ENCODE results near the gene MFNG. TPM values are rescaled to one million over a fixed set of nuclear protein-coding genes. Genes with fewer than 3 reads are reported as not detected.
A peak's percentile ranks its signal among the peaks of the same experiment; 100 is the strongest.

The MFNG gene
- total RNA-seq, 2 experiments from 2014 or later, result 85.1 to 89.9 TPM

- no peak overlapping the region for H3K27ac Mint-ChIP-seq
- H3K36me3 ChIP-seq (ENCODE audit: insufficient read depth, low read length), result no peaks in the 10 kb centered on the region
- peaks cover 57% of the 10 kb centered on the region for H3K27me3 Mint-ChIP-seq
- peaks cover 29 to 34% of the 10 kb centered on the region in 2 experiments for H3K27me3 ChIP-seq (ENCODE audit: control insufficient read depth in 1 of 2, insufficient read depth in 2 of 2, low read length in 2 of 2)
- POLR2A ChIA-PET, result no interaction called here
- H3K9me3 ChIP-seq (ENCODE audit: control insufficient read depth in 1 of 2, insufficient read depth in 1 of 2, low read length in 2 of 2), result peaks cover 0 to 15% of the 10 kb centered on the region in 2 experiments
- no peak overlapping the region for H3K27ac ChIP-seq (ENCODE audit: low read depth in 1 of 2, low read length in 2 of 2)
- no peak for TF ChIP-seq CTCF (IDR thresholded peaks at IDR 0.05)
- peaks cover 17% of the 10 kb centered on the region for H3K4me1 ChIP-seq (ENCODE audit: insufficient read depth, low read length)
- peak in 2 of 14 experiments; percentile 23 to 47 for DNase-seq
- CTCF ChIA-PET, result no interaction called here
- no peaks in the 10 kb centered on the region for H3K36me3 Mint-ChIP-seq (ENCODE audit: low read depth)
- intact Hi-C loops (cut with DNase I, micrococcal nuclease), result no loop called here
- H3K4me3 Mint-ChIP-seq, result no peak overlapping the region
- ATAC-seq (ENCODE audit: poor library complexity), result no peak
- no peaks in the 10 kb centered on the region for H3K9me3 Mint-ChIP-seq
- no peaks in the 10 kb centered on the region for H3K4me1 Mint-ChIP-seq (ENCODE audit: low read depth)
- H3K4me3 ChIP-seq (ENCODE audit: low read length), result no peak overlapping the region
These were observed 54.1 kb downstream of the MFNG start for GRCh38 chr22:37431801-37432707.

GRCh38 chr22:37431366-37431765 is 54.8 kb downstream of the MFNG start:
- H3K27me3 ChIP-seq (ENCODE audit: control insufficient read depth in 1 of 2, insufficient read depth in 2 of 2, low read length in 2 of 2), result peaks cover 35 to 40% of the 10 kb centered on the region in 2 experiments
- no peaks in the 10 kb centered on the region for H3K36me3 Mint-ChIP-seq (ENCODE audit: low read depth)
- CTCF ChIA-PET, result no interaction called here

GRCh38 chr22:37430941-37431340 is 55.2 kb downstream of the MFNG start:
- ATAC-seq (ENCODE audit: poor library complexity) (no peak), DNase-seq (no peak)
- no peak overlapping the region for H3K4me3 Mint-ChIP-seq
- no peaks in the 10 kb centered on the region for H3K9me3 Mint-ChIP-seq
- no peak for TF ChIP-seq CTCF (IDR thresholded peaks at IDR 0.05)
- H3K27ac Mint-ChIP-seq, result no peak overlapping the region
- no peaks in the 10 kb centered on the region for H3K36me3 ChIP-seq (ENCODE audit: insufficient read depth, low read length)
- H3K27me3 Mint-ChIP-seq, result peaks cover 68% of the 10 kb centered on the region
- H3K27ac ChIP-seq (ENCODE audit: low read depth in 1 of 2, low read length in 2 of 2), result no peak overlapping the region
- H3K9me3 ChIP-seq (ENCODE audit: control insufficient read depth in 1 of 2, insufficient read depth in 1 of 2, low read length in 2 of 2), result peaks cover 0 to 16% of the 10 kb centered on the region in 2 experiments
- CTCF ChIA-PET, result interaction anchor here (1.2 kb wide), 1 partner anchor 172 kb away, joined by 3 read pairs; no protein-coding TSS in a partner anchor
- H3K27me3 ChIP-seq (ENCODE audit: control insufficient read depth in 1 of 2, insufficient read depth in 2 of 2, low read length in 2 of 2), result peaks cover 38 to 44% of the 10 kb centered on the region in 2 experiments
- H3K4me1 Mint-ChIP-seq (ENCODE audit: low read depth), result no peaks in the 10 kb centered on the region
- POLR2A ChIA-PET, result interaction anchor here (1.3 kb wide), 1 partner anchor 130 kb away, joined by 3 read pairs; no protein-coding TSS in a partner anchor
- intact Hi-C loops (cut with DNase I, micrococcal nuclease), result no loop called here
- H3K36me3 Mint-ChIP-seq (ENCODE audit: low read depth), result no peaks in the 10 kb centered on the region
- H3K4me3 ChIP-seq (ENCODE audit: low read length), result no peak overlapping the region
- H3K4me1 ChIP-seq (ENCODE audit: insufficient read depth, low read length), result peaks cover 24% of the 10 kb centered on the region

More at GRCh38 chr22:37431366-37431765, 54.8 kb downstream of the MFNG start:
- H3K27ac ChIP-seq (ENCODE audit: low read depth in 1 of 2, low read length in 2 of 2), result no peak overlapping the region
- no peak overlapping the region for H3K4me3 ChIP-seq (ENCODE audit: low read length)
- ATAC-seq (ENCODE audit: poor library complexity) (no peak), DNase-seq (no peak)
- no peaks in the 10 kb centered on the region for H3K36me3 ChIP-seq (ENCODE audit: insufficient read depth, low read length)
- Mint-ChIP-seq H3K9me3 (no peaks in the 10 kb centered on the region), H3K4me1 (ENCODE audit: low read depth) (no peaks in the 10 kb centered on the region), H3K4me3 (no peak overlapping the region), H3K27ac (no peak overlapping the region), H3K27me3 (peaks cover 63% of the 10 kb centered on the region)
- intact Hi-C loops (cut with DNase I, micrococcal nuclease), result no loop called here
- POLR2A ChIA-PET, result no interaction called here
- TF ChIP-seq CTCF (IDR thresholded peaks at IDR 0.05), result no peak
- peaks cover 24% of the 10 kb centered on the region for H3K4me1 ChIP-seq (ENCODE audit: insufficient read depth, low read length)
- H3K9me3 ChIP-seq (ENCODE audit: control insufficient read depth in 1 of 2, insufficient read depth in 1 of 2, low read length in 2 of 2), result peaks cover 0 to 15% of the 10 kb centered on the region in 2 experiments
